WTC11 (cell line): Measurements from ENCODE around the gene FOXC1.

ENCODE experiments used
- CTCF ChIP-seq: fragments of 200-600 bp; IDR thresholded peaks from 2 replicates; pipeline ENCODE4 v1.8.0; 2022; ENCODE audit warnings: antibody characterized with exemption
- NFE2L1 ChIP-seq: sonication (generic); formaldehyde crosslinking; IDR thresholded peaks from 2 replicates; pipeline ENCODE4 v1.8.1; 2023; ENCODE audit warnings: missing genetic modification reagents
- USF2 ChIP-seq: sonication (generic); formaldehyde crosslinking; IDR thresholded peaks from 2 replicates; pipeline ENCODE4 v1.8.1; 2023; ENCODE audit warnings: mild to moderate bottlenecking, missing genetic modification reagents, moderate library complexity
- ZNF232 ChIP-seq: sonication (generic); formaldehyde crosslinking; IDR thresholded peaks from 2 replicates; pipeline ENCODE4 v1.8.0; 2022; ENCODE audit warnings: mild to moderate bottlenecking, missing genetic modification reagents
- ZNF263 ChIP-seq: sonication (generic); formaldehyde crosslinking; IDR thresholded peaks from 2 replicates; pipeline ENCODE4 v1.8.1; 2022; ENCODE audit warnings: low read depth, mild to moderate bottlenecking, moderate library complexity, missing genetic modification reagents
- ZNF317 ChIP-seq: sonication (generic); formaldehyde crosslinking; IDR thresholded peaks from 2 replicates; pipeline ENCODE4 v1.8.1; 2023; ENCODE audit warnings: low read depth, mild to moderate bottlenecking, moderate library complexity, missing genetic modification reagents, borderline replicate concordance

- TF ChIP-seq NFE2L1 (CRISPR knock-in tag) (no peak), CTCF (peak; percentile 93), ZNF232 (no peak), ZNF317 (no peak), USF2 (CRISPR knock-in tag) (no peak), ZNF263 (CRISPR knock-in tag) (no peak)
These were observed 13.4 kb upstream of the FOXC1 start for GRCh38 chr6:1596088-1596852.
